ENCODE measurements around the gene ARHGAP32.
A peak's percentile ranks its signal among the peaks of the same experiment; 100 is the strongest.

Gene ARHGAP32

DNA sequence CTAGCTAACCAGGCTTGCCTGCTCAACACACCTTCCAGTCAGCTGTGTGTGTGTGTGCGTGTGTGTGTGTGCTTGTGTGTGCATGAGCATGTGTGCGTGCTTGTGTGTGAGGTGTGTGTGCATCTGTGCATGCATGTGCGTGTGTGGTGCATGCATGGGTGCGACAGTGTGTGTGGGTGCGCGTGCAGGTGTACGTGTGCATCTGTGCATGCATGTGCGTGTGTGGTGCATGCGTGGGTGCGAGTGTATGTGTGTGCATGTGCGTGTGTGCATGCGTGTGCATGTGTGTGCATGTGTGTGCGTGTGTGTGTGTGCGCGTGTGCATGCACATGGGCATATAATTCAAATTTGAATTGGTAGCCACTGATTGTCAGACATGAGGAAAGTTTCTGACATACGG, 239.0 kb downstream of the ARHGAP32 start:
- TF ChIP-seq Cebpa-rat (IDR thresholded peaks at IDR 0.05), result no peak
- Histone ChIP-seq H4K20me1 (no peaks in the 10 kb centered on the region), H3K4me2 (no peak overlapping the region), H3K9ac (no peak overlapping the region), H3K27me3 (no peaks in the 10 kb centered on the region), H3K4me3 (no peak overlapping the region), H3K36me3 (no peaks in the 10 kb centered on the region), H3K27ac (no peak overlapping the region), H3K9me3 (replicated peaks in 1 of 11) (no peaks in the 10 kb centered on the region), H3K4me1 (peaks cover 0 to 17% (median 0%) of the 10 kb centered on the region in 10 experiments; a peak in 2 of 20 replicates)

DNA sequence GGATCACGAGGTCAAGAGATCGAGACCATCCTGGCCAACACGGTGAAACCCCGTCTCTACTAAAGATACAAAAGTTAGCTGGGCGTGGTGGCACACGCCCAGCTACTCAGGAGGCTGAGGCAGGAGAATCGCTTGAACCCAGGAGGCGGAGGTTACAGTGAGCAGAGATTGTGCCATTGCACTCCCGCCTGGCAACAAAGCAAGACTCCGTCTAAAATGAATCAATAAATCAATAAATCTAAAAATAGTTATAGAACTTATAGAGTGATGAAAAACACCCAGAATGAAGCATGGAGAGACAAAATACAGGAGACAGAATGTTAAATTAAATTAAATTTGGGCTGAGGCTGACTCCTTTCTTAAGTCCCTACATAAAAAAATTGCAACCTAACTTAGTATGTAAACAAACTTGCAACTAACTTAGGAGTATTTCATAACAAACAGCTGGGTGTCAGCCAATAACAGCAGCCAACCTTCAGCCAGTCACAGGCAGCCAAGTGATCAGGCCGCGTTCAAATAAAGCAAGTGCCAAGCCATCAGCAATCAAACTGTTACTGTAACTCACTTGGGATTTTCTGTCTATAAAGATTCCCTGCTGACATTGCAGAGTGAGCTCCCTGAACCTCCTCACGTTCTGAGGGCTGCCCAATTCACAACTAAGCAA, 242.2 kb downstream of the ARHGAP32 start:
- Histone ChIP-seq H3K9me3 (replicated peaks in 1 of 11) (no peaks in the 10 kb centered on the region), H3K27ac (no peak overlapping the region), H3K27me3 (no peaks in the 10 kb centered on the region), H3K36me3 (no peaks in the 10 kb centered on the region), H3K4me3 (no peak overlapping the region), H3K4me2 (no peak overlapping the region), H3K4me1 (peaks cover 0 to 6% (median under 1%) of the 10 kb centered on the region in 10 experiments; a peak in 5 of 20 replicates), H4K20me1 (no peaks in the 10 kb centered on the region), H3K9ac (no peak overlapping the region)
- no peak for TF ChIP-seq Cebpa-rat (IDR thresholded peaks at IDR 0.05)

- Histone ChIP-seq H3K4me3 (no peak overlapping the region), H3K36me3 (no peaks in the 10 kb centered on the region), H3K27ac (no peak overlapping the region), H3K4me1 (peaks cover 0 to 18% (median 12%) of the 10 kb centered on the region in 10 experiments; a peak in 16 of 20 replicates), H4K20me1 (no peaks in the 10 kb centered on the region), H3K4me2 (no peak overlapping the region), H3K9ac (no peak overlapping the region), H3K9me3 (replicated peaks in 1 of 11) (no peaks in the 10 kb centered on the region), H3K27me3 (peaks cover 0 to 5% (median 0%) of the 10 kb centered on the region in 11 experiments; a peak in 3 of 22 replicates)
- TF ChIP-seq Cebpa-rat (IDR thresholded peaks at IDR 0.05), result no peak
Measured at GRCh38 chr11:128948583-128948982, 243.5 kb downstream of the ARHGAP32 start.

DNA sequence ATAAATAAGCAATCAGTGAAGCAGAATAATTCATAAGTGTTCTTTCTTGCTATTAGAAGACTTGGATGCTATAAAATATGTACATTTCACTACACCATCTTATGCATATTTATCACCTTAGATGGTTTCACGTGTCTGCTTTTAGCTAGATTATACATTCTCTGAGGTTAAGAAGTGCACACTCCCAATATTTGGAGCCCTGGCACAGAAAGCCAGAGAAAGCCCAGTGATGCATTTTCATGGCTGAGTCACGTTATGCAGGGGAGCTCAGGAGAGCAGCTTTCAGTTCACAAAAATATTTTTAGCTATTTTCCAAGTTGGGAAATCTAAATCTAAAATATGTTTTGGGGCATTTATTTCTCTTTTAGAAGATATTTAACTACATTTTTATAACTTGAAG, 244.4 kb downstream of the ARHGAP32 start:
- Histone ChIP-seq H3K27me3 (peaks cover 0 to 13% (median 0%) of the 10 kb centered on the region in 11 experiments; a peak in 4 of 22 replicates), H3K9me3 (replicated peaks in 1 of 11) (no peaks in the 10 kb centered on the region), H3K4me2 (no peak overlapping the region), H4K20me1 (0 out of 22 replicates have a peak, but pooled peaks cover 0 to 7% (median 0%) of the 10 kb centered on the region in 11 experiments), H3K36me3 (no peaks in the 10 kb centered on the region), H3K27ac (no peak overlapping the region), H3K4me1 (peaks cover 0 to 26% (median 20%) of the 10 kb centered on the region in 10 experiments; a peak in 16 of 20 replicates), H3K4me3 (no peak overlapping the region), H3K9ac (no peak overlapping the region)
- no peak for TF ChIP-seq Cebpa-rat (IDR thresholded peaks at IDR 0.05)

DNA sequence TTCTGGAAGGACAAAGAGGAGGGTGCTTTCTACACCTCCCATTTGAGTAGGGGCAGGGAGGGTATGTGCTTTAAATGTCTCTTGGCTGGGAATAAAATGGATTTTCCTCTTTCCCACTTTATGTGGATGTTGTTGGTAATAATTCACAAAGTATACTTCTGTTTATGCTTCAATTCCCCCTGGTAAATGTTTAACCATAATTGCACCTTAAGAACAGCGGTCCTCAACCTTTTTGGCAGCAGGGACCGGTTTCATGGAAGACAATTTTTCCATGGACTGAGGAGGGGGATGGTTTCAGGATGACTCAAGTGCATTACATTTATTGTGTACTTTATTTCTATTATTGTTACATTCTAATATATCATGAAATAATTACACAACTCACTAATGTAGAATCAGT, 245.5 kb downstream of the ARHGAP32 start:
- no peak overlapping the region for H3K9ac ChIP-seq
- H3K4me3 ChIP-seq, result no peak overlapping the region
- no peak overlapping the region for H3K27ac ChIP-seq
- H3K36me3 ChIP-seq, result no peaks in the 10 kb centered on the region
- peaks cover 0 to 16% (median 0%) of the 10 kb centered on the region in 11 experiments; a peak in 4 of 22 replicates for H3K27me3 ChIP-seq
- H3K4me2 ChIP-seq, result no peak overlapping the region
- no peak for TF ChIP-seq Cebpa-rat (IDR thresholded peaks at IDR 0.05)
- H3K9me3 ChIP-seq (replicated peaks in 1 of 11), result no peaks in the 10 kb centered on the region
- H3K4me1 ChIP-seq, result peaks cover 4 to 37% (median 31%) of the 10 kb centered on the region in 10 experiments
- H4K20me1 ChIP-seq, result 0 out of 22 replicates have a peak, but pooled peaks cover 0 to 7% (median 0%) of the 10 kb centered on the region in 11 experiments

DNA sequence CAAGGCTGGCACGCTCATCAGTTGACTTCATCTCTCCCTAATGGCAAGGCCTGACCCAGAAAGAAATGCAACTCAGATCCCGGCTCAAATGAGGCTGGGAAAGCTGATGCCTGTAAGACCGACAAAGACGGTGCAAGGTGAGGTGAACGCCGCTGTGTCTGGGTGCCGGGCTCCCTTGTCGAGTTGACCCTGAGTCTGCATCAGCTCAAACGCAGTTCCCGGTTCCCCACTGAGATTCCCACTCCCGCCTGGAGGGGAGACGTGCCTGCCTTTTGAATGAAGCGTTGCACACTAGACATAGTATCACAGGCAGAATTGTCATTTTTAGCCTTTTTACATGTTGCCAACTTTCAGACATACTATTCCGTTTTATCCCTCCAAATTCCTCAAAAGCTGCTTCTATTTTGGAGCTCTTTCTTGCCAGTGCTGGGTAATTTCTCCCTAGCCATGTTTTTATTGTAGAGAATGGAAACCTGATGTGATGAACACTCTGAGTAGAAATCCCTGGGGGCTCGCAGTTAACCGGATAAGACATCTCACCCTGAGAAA, 248.6 kb downstream of the ARHGAP32 start:
- Histone ChIP-seq H3K9ac (no peak overlapping the region), H3K27ac (no peak overlapping the region), H3K27me3 (peaks cover 0 to 24% (median 0%) of the 10 kb centered on the region in 11 experiments; a peak in 5 of 22 replicates), H3K36me3 (no peaks in the 10 kb centered on the region), H3K4me1 (peaks cover 27 to 67% (median 57%) of the 10 kb centered on the region in 10 experiments), H3K9me3 (replicated peaks in 1 of 11) (no peaks in the 10 kb centered on the region), H4K20me1 (0 out of 22 replicates have a peak, but pooled peaks cover 0 to 7% (median 0%) of the 10 kb centered on the region in 11 experiments), H3K4me2 (peak overlapping the region in 9 of 11 experiments; percentile 2 to 78 (median 63); a peak in 16 of 22 replicates), H3K4me3 (no peak overlapping the region)
- TF ChIP-seq Cebpa-rat (IDR thresholded peaks at IDR 0.05), result no peak

GRCh38 chr11:128942817-128943427, 249.2 kb downstream of the ARHGAP32 start, which contains the start of gene TP53AIP1:
TSS of gene TP53AIP1 (minus strand) at chr11:128942871. CDS start at chr11:128937818, 5,053 bp downstream.
- no peaks in the 10 kb centered on the region for H3K9me3 ChIP-seq (replicated peaks in 1 of 11)
- H4K20me1 ChIP-seq, result 0 out of 22 replicates have a peak, but pooled peaks cover 0 to 7% (median 0%) of the 10 kb centered on the region in 11 experiments
- peaks cover 27 to 72% (median 59%) of the 10 kb centered on the region in 10 experiments for H3K4me1 ChIP-seq
- H3K27me3 ChIP-seq, result peaks cover 0 to 24% (median 0%) of the 10 kb centered on the region in 11 experiments; a peak in 5 of 22 replicates
- no peak within 1 kb of the TSS for H3K4me3 ChIP-seq
- H3K4me2 ChIP-seq, result peak within 1 kb of the TSS; percentile 54 to 78 (median 63); a peak in 21 of 22 replicates
- H3K36me3 ChIP-seq, result no peaks in the 10 kb centered on the region
- no peak within 1 kb of the TSS for H3K9ac ChIP-seq
- no peak for TF ChIP-seq Cebpa-rat (IDR thresholded peaks at IDR 0.05)
- H3K27ac ChIP-seq, result no peak within 1 kb of the TSS; a peak in 1 of 22 replicates

DNA sequence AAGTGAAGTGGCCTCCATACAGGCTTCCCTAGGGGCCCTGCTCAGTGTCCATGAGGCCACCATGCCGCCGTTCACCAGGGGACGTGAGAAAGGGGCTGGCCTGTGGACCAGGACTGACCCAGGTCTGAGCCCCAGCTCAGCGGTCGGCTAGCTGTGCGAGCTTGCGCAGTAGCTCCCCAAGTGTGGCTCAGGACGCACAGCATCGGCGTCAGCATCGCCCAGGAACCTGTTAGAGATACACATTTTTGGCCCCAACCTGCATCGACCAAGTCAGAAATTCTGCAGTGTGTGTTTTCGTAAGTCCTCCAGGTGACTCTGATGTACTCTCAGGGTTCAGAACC, 249.9 kb downstream of the ARHGAP32 start:
- Histone ChIP-seq H3K27ac (no peak overlapping the region), H3K27me3 (peaks cover 0 to 24% (median 0%) of the 10 kb centered on the region in 11 experiments; a peak in 5 of 22 replicates), H3K9ac (no peak overlapping the region), H4K20me1 (0 out of 22 replicates have a peak, but pooled peaks cover 0 to 7% (median 0%) of the 10 kb centered on the region in 11 experiments), H3K4me1 (peaks cover 27 to 79% (median 65%) of the 10 kb centered on the region in 10 experiments), H3K4me3 (no peak overlapping the region), H3K9me3 (replicated peaks in 1 of 11) (no peaks in the 10 kb centered on the region), H3K36me3 (no peaks in the 10 kb centered on the region), H3K4me2 (peak overlapping the region in 10 of 11 experiments; percentile 54 to 78 (median 66); a peak in 14 of 22 replicates)
- TF ChIP-seq Cebpa-rat (IDR thresholded peaks at IDR 0.05), result no peak
